HepG2 (cell line): Measurements from ENCODE around the gene ACAP1. TPM values are rescaled to one million over a fixed set of nuclear protein-coding genes. Genes with fewer than 3 reads are reported as not detected.

Source experiments
- ADNP ChIP-seq: sonication (generic); formaldehyde crosslinking; IDR thresholded peaks from 2 replicates; pipeline ENCODE4 v1.4.0; 2020; ENCODE audit warnings: missing genetic modification reagents
- AKNA ChIP-seq: sonication (generic); formaldehyde crosslinking; IDR thresholded peaks from 2 replicates; pipeline ENCODE4 v1.4.0; 2020; ENCODE audit warnings: missing genetic modification reagents, borderline replicate concordance
- ELF3 ChIP-seq: IDR thresholded peaks from 2 replicates; pipeline ENCODE4 v1.6.1; 2016; ENCODE audit warnings: missing genetic modification reagents, missing compliant biosample characterization
- GABPA ChIP-seq, 2 experiments: IDR thresholded peaks; 2 replicates each; pipeline ENCODE4 v1.6.1; 2011 to 2016; ENCODE audit warnings: low read depth in 2 of 2, low read length in 1 of 2, missing biosample characterization in 1 of 2, missing genetic modification characterization in 1 of 2
- GMEB2 ChIP-seq: IDR thresholded peaks from 2 replicates; pipeline ENCODE4 v1.6.1; 2016; ENCODE audit warnings: missing biosample characterization, missing genetic modification reagents, low read depth
- HHEX ChIP-seq: IDR thresholded peaks from 2 replicates; pipeline ENCODE4 v1.6.1; 2016; ENCODE audit warnings: control low read depth
- MED8 ChIP-seq: sonication (generic); formaldehyde crosslinking; IDR thresholded peaks from 2 replicates; pipeline ENCODE4 v1.8.1; 2023; ENCODE audit warnings: mild to moderate bottlenecking, missing genetic modification reagents; ENCODE audit not compliant: insufficient replicate concordance
- TBX2 ChIP-seq: sonication (generic); formaldehyde crosslinking; IDR thresholded peaks from 2 replicates; pipeline ENCODE4 v1.5.0; 2020; ENCODE audit warnings: missing genetic modification reagents, mild to moderate bottlenecking, borderline replicate concordance
- THAP11 ChIP-seq: IDR thresholded peaks from 2 replicates; pipeline ENCODE4 v1.6.1; 2016; ENCODE audit warnings: missing biosample characterization, missing genetic modification reagents
- ZFP1 ChIP-seq: IDR thresholded peaks from 2 replicates; pipeline ENCODE4 v1.6.1; 2016
- polyA plus RNA-seq, 8 experiments: library from polyadenylated mRNA; depleted of rRNA in 3 of 8; stranded (reverse) in 7 of 8; unstranded in 1 of 8; fragments of >200 nt; fragmentation: Illumina TruSeq in 4 of 8; extraction: Trizol in 4 of 8; gene quantifications; 2 replicates each; pipeline versions ENCODE4 v1.2.1 to v1.2.3, GENCODE V29; 2011 to 2016; ENCODE audit warnings: low read depth in 4 of 8, missing spikeins in 1 of 8, mixed read lengths in 1 of 8; ENCODE audit not compliant: insufficient read depth in 1 of 8
- total RNA-seq, 5 experiments: library from RNA; depleted of rRNA; stranded (reverse); fragments of >200 nt; fragmentation: Illumina TruSeq; extraction: Trizol; gene quantifications; 2 replicates each; pipeline ENCODE4 v1.2.3, GENCODE V29; 2016; ENCODE audit warnings: low read depth in 1 of 5
- TF ChIP-seq, protein P1 (sequence below): sonication (generic); formaldehyde crosslinking; IDR thresholded peaks from 2 replicates; pipeline ENCODE4 v1.4.0; 2020; ENCODE audit warnings: mild to moderate bottlenecking, missing genetic modification reagents
- TF ChIP-seq, protein P2 (sequence below): sonication (generic); formaldehyde crosslinking; IDR thresholded peaks from 2 replicates; pipeline ENCODE4 v1.5.1; 2020; ENCODE audit warnings: missing genetic modification reagents, mild to moderate bottlenecking, borderline replicate concordance
- TF ChIP-seq, protein P3 (sequence below): sonication (generic); formaldehyde crosslinking; IDR thresholded peaks from 2 replicates; pipeline ENCODE4 v1.4.0; 2020; ENCODE audit warnings: missing genetic modification reagents, borderline replicate concordance
- TF ChIP-seq, protein P4 (sequence below): sonication (generic); formaldehyde crosslinking; IDR thresholded peaks from 2 replicates; pipeline ENCODE4 v1.4.0; 2020; ENCODE audit warnings: low read depth, missing genetic modification reagents

Gene ACAP1
- total and polyA plus RNA-seq, 2 of the 13 experiments (the other 11 are each of a cell fraction or from before 2014, with no cell fraction given): 1.3 to 2.5 TPM

- TF ChIP-seq GABPA (IDR thresholded peaks at IDR 0.05; ENCODE audit: low read depth, low read length) (peak; percentile 16; the same call in 1 of the 2 replicates), GABPA (CRISPR knock-in tag; IDR thresholded peaks at IDR 0.05; ENCODE audit: low read depth) (peak; percentile 80), AKNA (CRISPR knock-in tag) (no peak), ELF3 (CRISPR knock-in tag) (no peak), HHEX (CRISPR knock-in tag) (no peak), TBX2 (peak; percentile 93), ADNP (no peak), THAP11 (CRISPR knock-in tag) (peak; percentile 95), ZFP1 (CRISPR knock-in tag) (peak; percentile 48; the same call in 1 of the 2 replicates), MED8 (peak; percentile 5), GMEB2 (no peak)
- TF ChIP-seq, protein P1, sequence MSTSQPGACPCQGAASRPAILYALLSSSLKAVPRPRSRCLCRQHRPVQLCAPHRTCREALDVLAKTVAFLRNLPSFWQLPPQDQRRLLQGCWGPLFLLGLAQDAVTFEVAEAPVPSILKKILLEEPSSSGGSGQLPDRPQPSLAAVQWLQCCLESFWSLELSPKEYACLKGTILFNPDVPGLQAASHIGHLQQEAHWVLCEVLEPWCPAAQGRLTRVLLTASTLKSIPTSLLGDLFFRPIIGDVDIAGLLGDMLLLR (CRISPR knock-in tag): peak; percentile 52; the same call in 1 of the 2 replicates
- TF ChIP-seq, protein P2, sequence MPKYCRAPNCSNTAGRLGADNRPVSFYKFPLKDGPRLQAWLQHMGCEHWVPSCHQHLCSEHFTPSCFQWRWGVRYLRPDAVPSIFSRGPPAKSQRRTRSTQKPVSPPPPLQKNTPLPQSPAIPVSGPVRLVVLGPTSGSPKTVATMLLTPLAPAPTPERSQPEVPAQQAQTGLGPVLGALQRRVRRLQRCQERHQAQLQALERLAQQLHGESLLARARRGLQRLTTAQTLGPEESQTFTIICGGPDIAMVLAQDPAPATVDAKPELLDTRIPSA (CRISPR knock-in tag): 0 out of 2 replicates have a peak, but pooled peaks have one; percentile 17
- TF ChIP-seq, protein P3, sequence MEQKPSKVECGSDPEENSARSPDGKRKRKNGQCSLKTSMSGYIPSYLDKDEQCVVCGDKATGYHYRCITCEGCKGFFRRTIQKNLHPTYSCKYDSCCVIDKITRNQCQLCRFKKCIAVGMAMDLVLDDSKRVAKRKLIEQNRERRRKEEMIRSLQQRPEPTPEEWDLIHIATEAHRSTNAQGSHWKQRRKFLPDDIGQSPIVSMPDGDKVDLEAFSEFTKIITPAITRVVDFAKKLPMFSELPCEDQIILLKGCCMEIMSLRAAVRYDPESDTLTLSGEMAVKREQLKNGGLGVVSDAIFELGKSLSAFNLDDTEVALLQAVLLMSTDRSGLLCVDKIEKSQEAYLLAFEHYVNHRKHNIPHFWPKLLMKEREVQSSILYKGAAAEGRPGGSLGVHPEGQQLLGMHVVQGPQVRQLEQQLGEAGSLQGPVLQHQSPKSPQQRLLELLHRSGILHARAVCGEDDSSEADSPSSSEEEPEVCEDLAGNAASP (CRISPR knock-in tag): no peak
- TF ChIP-seq, protein P4, sequence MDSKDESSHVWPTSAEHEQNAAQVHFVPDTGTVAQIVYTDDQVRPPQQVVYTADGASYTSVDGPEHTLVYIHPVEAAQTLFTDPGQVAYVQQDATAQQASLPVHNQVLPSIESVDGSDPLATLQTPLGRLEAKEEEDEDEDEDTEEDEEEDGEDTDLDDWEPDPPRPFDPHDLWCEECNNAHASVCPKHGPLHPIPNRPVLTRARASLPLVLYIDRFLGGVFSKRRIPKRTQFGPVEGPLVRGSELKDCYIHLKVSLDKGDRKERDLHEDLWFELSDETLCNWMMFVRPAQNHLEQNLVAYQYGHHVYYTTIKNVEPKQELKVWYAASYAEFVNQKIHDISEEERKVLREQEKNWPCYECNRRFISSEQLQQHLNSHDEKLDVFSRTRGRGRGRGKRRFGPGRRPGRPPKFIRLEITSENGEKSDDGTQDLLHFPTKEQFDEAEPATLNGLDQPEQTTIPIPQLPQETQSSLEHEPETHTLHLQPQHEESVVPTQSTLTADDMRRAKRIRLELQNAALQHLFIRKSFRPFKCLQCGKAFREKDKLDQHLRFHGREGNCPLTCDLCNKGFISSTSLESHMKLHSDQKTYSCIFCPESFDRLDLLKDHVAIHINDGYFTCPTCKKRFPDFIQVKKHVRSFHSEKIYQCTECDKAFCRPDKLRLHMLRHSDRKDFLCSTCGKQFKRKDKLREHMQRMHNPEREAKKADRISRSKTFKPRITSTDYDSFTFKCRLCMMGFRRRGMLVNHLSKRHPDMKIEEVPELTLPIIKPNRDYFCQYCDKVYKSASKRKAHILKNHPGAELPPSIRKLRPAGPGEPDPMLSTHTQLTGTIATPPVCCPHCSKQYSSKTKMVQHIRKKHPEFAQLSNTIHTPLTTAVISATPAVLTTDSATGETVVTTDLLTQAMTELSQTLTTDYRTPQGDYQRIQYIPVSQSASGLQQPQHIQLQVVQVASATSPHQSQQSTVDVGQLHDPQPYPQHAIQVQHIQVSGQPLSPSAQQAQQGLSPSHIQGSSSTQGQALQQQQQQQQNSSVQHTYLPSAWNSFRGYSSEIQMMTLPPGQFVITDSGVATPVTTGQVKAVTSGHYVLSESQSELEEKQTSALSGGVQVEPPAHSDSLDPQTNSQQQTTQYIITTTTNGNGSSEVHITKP (CRISPR knock-in tag): peak; percentile 73; the same call in 1 of the 2 replicates
Measured at GRCh38 chr17:7329374-7329996, 6.8 kb upstream of the ACAP1 start (continued).
